ENCODE results near the gene CNNM2.

Gene CNNM2

GRCh38 chr10:102917962-102918816 lies at the start of gene CNNM2:
Gene CNNM2, plus strand, starts transcription at chr10:102918294. Its CDS starts 187 bp downstream, at chr10:102918481.
- DNase-seq (ENCODE audit: low spot score), result peak; percentile 98
- TF ChIP-seq CTCF (IDR thresholded peaks at IDR 0.05; ENCODE audit: extremely low read depth, missing control alignments), result no peak

- peak; percentile 9 for DNase-seq (ENCODE audit: low spot score)
- no peak for TF ChIP-seq CTCF (IDR thresholded peaks at IDR 0.05; ENCODE audit: extremely low read depth, missing control alignments)
Observed at GRCh38 chr10:102868911-102869257, 49.2 kb upstream of the CNNM2 start.

GRCh38 chr10:102869258-102870198 lies 48.6 kb upstream of the CNNM2 start, which contains the start of gene AS3MT:
Gene AS3MT, plus strand, starts transcription at chr10:102869470. Its CDS starts 123 bp downstream, at chr10:102869593.
- peak; percentile 62 for DNase-seq (ENCODE audit: low spot score)
- no peak for TF ChIP-seq CTCF (IDR thresholded peaks at IDR 0.05; ENCODE audit: extremely low read depth, missing control alignments)

GRCh38 chr10:102870221-102870620 lies 47.9 kb upstream of the CNNM2 start:
- peak; percentile 11 for DNase-seq (ENCODE audit: low spot score)
- TF ChIP-seq CTCF (IDR thresholded peaks at IDR 0.05; ENCODE audit: extremely low read depth, missing control alignments), result no peak

- no peak for TF ChIP-seq CTCF (IDR thresholded peaks at IDR 0.05; ENCODE audit: extremely low read depth, missing control alignments)
- DNase-seq (ENCODE audit: low spot score), result no peak
Observed at GRCh38 chr10:102872163-102872562, 45.9 kb upstream of the CNNM2 start.

- DNase-seq (ENCODE audit: low spot score), result no peak
Observed at GRCh38 chr10:102876747-102877153, 41.3 kb upstream of the CNNM2 start.

More at GRCh38 chr10:102876747-102877153, 41.3 kb upstream of the CNNM2 start:
- no peak for TF ChIP-seq CTCF (IDR thresholded peaks at IDR 0.05; ENCODE audit: extremely low read depth, missing control alignments)
